CD4-positive, alpha-beta T cell treated with Interleukin-17A for 4 hours (primary cell): ENCODE data around the gene POLN.
"Not testable (repeated sequence)": the region's sequence is repeated elsewhere in the genome, so short reads cannot be mapped to it uniquely, and the experiment has no call there.

ENCODE experiments used
- DNase-seq: peaks from one replicate; pipeline ENCODE4 v3.0.0-alpha.2; 2020; ENCODE audit warnings: mixed read lengths

The POLN gene

DNA sequence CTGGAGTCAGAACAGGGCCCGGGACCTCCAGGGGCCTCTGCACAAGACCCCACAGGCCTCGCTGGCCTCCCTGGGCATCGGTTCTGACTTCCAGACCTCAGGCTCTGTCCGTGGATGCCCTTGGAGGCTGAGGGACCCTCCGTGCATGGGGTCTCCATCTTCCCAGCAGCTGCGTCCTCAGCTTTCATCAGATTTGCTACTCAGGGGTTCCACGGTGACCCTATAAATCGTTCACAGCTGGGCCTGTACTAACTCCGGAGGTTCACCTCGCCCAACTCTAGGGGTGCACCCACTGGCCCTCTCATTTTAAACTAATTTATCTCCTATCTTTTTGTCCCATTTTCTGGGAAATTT lies 33.1 kb upstream of the POLN start:
- DNase-seq: not testable (repeated sequence)

DNA sequence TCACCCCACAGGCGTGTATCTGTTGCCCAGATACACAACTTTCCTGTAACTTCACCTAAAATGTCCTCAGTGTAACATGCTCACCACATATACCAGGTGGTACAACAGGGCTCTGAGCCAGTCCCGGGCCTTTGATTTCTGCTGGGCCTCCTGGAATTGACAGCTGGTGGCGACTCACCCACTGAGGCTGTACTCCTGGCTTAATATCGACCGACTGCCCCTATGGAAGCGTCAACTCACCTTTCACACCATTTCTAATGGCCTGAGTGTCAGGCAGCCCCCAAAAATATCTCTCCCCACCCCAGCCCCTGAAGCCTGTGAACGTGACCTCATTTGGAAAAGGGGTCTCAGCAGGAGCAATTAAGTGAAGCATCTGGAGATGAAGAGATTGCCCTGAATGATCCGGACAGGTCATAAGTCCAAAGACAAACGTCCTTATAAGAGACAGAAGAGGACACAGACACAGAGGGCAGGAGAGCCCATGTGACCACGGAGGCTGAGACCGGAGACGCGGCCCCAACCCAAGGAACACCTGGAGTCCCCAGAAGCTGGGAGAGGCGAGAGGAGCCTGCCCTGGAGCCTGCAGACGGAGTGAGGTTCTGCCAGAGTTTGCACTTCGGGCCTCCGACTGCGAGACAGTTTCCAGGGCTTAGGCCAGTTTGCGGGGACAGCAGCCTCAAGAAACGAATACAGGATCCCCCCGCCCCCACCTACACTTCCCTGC lies 32.6 kb upstream of the POLN start:
- DNase-seq: no peak

DNA sequence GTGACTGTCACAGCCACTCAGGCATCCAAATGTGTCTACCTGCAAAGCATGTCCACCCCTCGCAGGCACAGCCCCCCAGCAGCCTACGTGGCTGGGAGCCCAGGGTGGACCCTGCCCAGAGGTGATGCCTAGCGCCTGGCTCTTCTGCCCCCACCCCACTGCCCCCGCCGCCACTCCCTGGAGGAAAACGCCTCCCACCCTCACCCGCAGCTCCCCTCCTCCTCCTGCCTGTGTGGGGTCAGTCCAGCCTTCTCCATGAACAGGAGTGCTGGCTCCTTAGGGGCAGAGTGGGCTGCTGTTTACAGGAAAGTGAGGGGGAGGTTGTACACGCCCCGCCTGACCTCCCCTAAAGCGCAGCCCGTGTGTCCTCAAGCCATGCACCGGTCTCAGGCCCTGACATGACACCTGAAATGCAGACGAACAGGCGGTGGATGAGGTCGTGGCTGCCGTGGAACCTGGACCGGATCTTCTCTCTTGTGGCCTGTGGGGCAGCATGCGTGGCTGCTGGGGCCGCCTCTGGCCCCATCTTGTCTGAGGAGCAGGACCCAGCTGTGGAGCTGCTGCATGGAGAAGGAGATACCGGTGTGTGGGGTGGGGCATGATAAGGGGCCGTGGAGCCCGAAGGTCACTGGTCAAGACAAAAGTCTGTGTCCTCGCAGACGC lies 31.9 kb upstream of the POLN start:
- DNase-seq: no peak

DNA sequence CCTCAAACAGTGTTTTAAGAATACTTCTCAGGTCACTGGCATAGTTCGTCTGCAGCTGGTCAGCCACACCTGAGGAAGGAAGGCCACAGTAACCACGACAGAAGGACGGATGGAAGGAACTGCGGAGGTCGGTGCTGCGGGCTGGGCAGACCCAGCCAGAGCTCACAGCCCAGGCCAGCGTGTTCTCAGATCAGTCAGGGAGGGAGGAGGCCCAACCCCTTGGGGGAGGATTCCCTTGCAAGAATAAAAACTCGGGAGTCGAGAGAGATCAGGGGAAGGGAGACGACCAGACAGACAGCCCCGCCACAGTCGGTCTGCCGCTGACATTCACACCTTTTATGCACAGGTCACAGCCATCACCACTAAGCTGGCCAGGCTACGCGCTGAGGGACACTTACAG lies 31.3 kb upstream of the POLN start:
- no peak for DNase-seq

GRCh38 chr4:2272828-2273120 lies 30.9 kb upstream of the POLN start:
- DNase-seq: no peak

GRCh38 chr4:2272026-2272827 lies 30.3 kb upstream of the POLN start:
- DNase-seq: no peak

GRCh38 chr4:2271279-2272025 lies 29.5 kb upstream of the POLN start:
- no peak for DNase-seq

- no peak for DNase-seq
Measured at GRCh38 chr4:2270341-2271165, 28.6 kb upstream of the POLN start.

DNA sequence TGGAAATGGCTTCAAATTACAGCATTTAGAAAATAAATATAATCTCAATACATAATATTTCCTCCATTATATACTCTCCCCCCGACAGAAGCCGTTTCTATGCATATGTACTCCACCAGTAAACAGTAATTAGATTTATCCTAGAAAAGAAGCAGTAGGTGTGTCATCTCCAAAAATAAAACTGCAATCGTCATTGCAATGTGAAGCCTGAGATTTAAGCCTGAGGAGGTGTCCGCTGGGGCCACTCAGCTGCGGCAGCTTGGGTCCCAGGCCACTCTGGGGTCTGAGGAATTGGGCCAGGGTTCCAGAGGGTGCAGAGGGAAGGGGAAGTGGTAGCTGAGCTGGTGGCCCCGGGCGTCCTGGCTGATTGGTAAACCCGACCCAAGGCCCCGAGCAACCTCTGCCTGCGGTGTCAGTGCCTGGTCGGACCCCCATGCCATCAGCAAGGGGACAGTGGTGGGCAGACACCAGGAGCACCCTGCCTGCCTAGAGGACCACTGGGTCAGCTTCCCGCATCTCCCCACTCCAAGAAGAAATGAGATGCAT lies 27.8 kb upstream of the POLN start:
- no peak for DNase-seq

GRCh38 chr4:2269206-2269531 lies 27.2 kb upstream of the POLN start:
- no peak for DNase-seq

GRCh38 chr4:2268357-2269205 lies 26.7 kb upstream of the POLN start:
- DNase-seq: no peak

GRCh38 chr4:2267841-2268240 lies 25.9 kb upstream of the POLN start:
- DNase-seq: no peak

GRCh38 chr4:2267320-2267811 lies 25.4 kb upstream of the POLN start:
- no peak for DNase-seq

DNA sequence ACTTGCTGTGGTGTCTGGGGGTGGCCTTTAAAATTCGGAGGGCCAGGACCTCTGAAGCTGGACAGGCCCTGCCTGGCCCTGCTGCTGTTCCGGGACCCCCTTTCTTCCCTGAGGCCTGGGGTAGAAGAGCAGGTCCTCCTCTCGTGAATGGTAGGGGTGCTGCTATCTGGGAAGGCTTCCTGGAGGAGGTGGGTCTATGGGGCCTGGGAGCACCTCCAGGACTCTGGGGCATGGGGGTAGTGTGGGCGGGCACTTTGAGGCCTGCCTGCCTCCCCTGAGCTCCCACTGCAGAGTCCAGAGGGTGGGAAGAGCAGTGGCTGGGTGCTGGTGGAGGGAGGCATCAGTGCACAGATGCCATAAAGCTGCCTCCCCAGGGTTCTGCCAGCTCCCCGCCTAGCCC lies 24.9 kb upstream of the POLN start:
- DNase-seq: no peak

GRCh38 chr4:2266181-2266580 lies 24.3 kb upstream of the POLN start:
- no peak for DNase-seq

DNA sequence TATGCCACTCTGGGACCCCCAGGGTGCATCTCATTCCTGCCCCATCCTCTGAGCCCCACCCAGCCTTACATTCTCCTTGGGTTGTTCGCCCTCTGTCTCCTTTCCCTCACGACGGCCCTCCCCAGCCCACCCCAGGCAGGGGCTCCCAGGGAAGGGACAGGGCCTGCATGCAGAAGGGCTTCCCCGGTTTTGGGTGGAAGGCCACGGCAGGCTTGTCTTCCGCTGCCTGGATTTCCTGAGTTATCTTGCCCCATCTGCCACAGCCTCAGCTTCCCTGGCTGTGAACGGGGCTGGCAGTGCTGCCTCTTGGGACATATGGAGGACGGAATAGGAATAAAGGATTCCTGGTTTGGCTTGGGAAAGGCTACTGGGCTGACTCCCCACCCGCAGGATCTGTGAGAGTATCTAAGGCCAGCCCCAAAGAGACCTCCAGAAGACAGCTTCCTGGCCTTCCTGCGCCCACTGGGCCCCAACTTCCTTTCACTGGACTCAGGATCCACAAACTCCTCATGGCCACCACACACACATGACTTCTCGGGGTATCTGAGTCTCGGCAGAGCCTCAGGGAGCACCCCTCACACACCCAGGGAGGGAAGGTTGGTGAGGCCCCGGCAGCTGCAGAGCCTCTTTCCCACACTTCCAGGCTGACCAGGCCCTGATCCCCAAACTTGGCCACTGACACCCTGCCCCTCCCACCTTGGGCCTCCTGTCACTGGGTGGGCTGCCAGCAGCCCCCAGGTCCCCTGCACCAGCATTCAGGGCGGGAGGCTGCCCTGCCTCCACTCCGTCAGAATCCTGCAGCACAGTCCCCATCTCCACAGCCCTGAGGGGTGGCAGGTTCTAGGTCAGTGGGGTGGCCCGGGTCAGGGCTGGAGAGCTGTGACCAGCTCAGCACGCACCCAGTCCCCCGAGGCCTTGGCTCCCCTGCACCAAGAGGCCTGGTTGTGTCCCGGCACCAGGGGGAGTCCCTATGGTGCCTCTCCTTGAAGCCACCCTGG lies 23.5 kb upstream of the POLN start:
- no peak for DNase-seq

DNA sequence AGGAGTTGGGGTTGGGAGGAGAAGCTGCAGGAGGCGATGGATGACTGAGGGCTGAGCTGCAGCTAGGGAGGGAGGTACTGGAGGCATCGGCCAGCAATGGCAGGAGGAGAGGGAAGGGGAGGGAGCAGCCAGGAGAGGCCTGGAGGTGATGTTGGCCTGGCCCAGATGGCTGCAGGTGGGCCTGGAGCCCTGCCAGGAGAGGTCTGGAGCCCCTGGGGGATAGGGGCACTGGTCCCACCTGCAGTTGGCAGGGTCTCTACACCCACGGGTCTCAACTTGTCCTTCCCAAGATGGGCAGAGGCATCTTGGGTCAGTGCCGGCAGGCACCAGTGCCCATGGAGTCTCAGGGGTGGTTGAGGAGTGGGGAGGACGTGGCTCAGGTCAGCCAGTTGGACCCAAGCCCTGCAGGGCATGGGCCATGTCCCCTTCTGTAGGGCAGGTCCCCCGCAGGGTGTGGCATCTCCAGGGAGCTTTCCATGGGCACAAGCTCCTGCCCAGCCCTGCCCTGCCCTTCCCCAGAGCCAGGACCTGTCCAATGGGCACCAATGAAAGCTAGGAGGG lies 22.6 kb upstream of the POLN start:
- no peak for DNase-seq

- DNase-seq: no peak
Measured at GRCh38 chr4:2263926-2264321, 22.0 kb upstream of the POLN start.

- DNase-seq: no peak
Measured at GRCh38 chr4:2262944-2263250, 21.0 kb upstream of the POLN start.
